PFSK-1 (cell line): ENCODE measurements around the gene HBA1.

Source experiments
- FOXP2 ChIP-seq: optimal IDR thresholded peaks from 2 replicates; pipeline ENCODE3; 2011; ENCODE audit warnings: borderline replicate concordance, control low read depth, inconsistent platforms; ENCODE audit not compliant: insufficient read depth; ENCODE audit errors: extremely low read length, extremely low read depth
- POLR2AphosphoS5 ChIP-seq: IDR thresholded peaks from 2 replicates; pipeline ENCODE4 v1.6.1; 2012; ENCODE audit warnings: low read depth, mild to moderate bottlenecking, control low read depth, low read length, moderate library complexity
- SIN3A ChIP-seq: IDR thresholded peaks from 2 replicates; pipeline ENCODE4 v1.6.1; 2012; ENCODE audit warnings: mild to moderate bottlenecking, low read length, moderate library complexity, borderline replicate concordance; ENCODE audit not compliant: insufficient read depth
- TAF1 ChIP-seq: IDR thresholded peaks from 2 replicates; pipeline ENCODE4 v1.6.1; 2012; ENCODE audit warnings: low read length, control low read depth, borderline replicate concordance; ENCODE audit not compliant: insufficient read depth
- TF ChIP-seq, protein P1 (sequence below), 2 experiments: IDR thresholded peaks; 2 replicates each; pipeline versions ENCODE4 v1.6.1 to v1.8.0; 2011 to 2012; ENCODE audit warnings: low read depth in 2 of 2, low read length in 2 of 2, control low read depth in 1 of 2, inconsistent platforms in 1 of 2, mild to moderate bottlenecking in 1 of 2, moderate library complexity in 1 of 2; ENCODE audit not compliant: insufficient read depth in 1 of 2

The HBA1 gene

DNA sequence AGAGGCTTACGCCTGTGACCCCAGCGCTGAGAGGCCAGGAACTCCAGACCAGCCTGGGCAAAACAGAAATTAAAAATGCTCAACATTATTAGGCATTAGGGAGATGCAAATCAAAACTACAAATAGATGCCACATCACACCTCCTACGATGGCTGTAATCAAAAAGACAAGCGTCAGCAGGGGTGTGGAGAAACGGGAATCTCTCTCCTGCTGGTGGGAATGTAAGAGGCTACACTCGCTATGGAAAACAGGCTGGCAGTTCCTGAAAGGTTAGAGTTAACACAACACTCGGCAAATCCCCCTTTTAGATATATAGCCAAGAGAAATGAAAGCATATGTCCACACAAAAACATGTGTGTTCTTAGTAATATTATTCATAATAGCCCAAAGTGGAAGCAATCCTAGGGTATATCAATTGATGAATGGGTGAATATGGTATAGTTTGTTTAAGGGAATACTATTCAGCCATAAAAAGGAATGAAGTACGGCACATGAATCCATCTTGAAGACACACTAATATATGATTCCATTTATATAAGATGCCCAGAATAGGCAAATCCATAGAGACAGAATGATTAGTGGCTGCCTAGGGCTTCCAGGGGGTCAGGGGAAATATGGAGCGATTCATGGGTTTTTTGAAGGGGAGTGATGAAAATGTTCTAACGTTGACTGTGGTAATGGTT, 36.2 kb upstream of the HBA1 start:
- TF ChIP-seq SIN3A (no peak), FOXP2 (no peak), TAF1 (no peak), POLR2AphosphoS5 (no peak)
- TF ChIP-seq, protein P1, sequence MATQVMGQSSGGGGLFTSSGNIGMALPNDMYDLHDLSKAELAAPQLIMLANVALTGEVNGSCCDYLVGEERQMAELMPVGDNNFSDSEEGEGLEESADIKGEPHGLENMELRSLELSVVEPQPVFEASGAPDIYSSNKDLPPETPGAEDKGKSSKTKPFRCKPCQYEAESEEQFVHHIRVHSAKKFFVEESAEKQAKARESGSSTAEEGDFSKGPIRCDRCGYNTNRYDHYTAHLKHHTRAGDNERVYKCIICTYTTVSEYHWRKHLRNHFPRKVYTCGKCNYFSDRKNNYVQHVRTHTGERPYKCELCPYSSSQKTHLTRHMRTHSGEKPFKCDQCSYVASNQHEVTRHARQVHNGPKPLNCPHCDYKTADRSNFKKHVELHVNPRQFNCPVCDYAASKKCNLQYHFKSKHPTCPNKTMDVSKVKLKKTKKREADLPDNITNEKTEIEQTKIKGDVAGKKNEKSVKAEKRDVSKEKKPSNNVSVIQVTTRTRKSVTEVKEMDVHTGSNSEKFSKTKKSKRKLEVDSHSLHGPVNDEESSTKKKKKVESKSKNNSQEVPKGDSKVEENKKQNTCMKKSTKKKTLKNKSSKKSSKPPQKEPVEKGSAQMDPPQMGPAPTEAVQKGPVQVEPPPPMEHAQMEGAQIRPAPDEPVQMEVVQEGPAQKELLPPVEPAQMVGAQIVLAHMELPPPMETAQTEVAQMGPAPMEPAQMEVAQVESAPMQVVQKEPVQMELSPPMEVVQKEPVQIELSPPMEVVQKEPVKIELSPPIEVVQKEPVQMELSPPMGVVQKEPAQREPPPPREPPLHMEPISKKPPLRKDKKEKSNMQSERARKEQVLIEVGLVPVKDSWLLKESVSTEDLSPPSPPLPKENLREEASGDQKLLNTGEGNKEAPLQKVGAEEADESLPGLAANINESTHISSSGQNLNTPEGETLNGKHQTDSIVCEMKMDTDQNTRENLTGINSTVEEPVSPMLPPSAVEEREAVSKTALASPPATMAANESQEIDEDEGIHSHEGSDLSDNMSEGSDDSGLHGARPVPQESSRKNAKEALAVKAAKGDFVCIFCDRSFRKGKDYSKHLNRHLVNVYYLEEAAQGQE (IDR thresholded peaks at IDR 0.05; ENCODE audit: insufficient read depth in 1 of 2, low read depth in 2 of 2, low read length in 2 of 2) = no peak

DNA sequence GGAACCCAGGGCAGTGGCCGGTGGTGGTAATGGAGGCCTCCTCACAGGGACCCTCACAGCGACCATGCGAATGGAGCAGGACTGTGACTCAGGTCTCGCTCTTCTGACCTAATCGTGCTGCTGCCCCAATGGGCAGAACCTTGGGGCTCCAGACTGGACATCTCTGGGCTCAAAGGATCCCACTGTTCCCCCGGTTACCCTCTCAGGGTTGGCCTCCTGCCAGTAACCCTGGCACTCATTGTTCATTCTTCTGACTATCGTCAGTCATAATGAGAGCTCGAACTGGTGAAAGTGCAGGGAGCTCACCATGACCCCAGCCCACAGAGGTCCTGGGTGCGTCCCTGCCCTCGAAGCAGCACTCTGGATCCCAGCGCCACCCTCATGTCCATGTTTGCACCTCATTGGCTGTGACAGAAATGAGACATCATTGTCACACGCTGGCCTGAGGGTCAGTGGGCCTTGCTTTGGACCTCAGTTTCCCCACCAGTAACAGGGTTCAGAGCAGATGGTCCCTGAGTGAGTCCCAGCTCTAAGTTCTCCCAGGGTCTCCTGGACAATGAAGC, 34.0 kb upstream of the HBA1 start:
- TF ChIP-seq FOXP2 (no peak), POLR2AphosphoS5 (no peak), SIN3A (no peak), TAF1 (no peak)
- TF ChIP-seq, protein P1 (IDR thresholded peaks at IDR 0.05; ENCODE audit: insufficient read depth in 1 of 2, low read depth in 2 of 2, low read length in 2 of 2) = no peak

DNA sequence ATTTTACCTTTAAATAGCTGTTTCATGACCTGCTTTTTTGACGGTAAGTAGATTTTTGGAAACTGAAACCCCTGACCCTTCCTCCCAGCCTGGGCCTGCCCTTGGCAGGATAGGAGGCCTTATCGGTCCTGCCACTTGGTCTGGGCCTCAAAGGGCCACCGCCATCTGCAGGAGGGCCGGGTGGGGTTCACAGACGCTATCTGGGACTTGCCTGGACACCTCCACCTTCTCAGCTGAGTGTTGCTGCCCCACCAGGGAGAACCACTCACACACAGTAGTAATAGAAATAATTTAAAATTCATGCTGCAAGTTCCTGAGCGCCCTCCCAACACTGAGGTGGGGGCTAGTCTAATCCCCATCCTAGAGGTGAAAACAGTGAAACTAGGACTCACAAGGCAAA, 33.4 kb upstream of the HBA1 start:
- TF ChIP-seq POLR2AphosphoS5 (no peak), FOXP2 (no peak), SIN3A (no peak), TAF1 (no peak)
- TF ChIP-seq, protein P1 (IDR thresholded peaks at IDR 0.05; ENCODE audit: insufficient read depth in 1 of 2, low read depth in 2 of 2, low read length in 2 of 2) = no peak

DNA sequence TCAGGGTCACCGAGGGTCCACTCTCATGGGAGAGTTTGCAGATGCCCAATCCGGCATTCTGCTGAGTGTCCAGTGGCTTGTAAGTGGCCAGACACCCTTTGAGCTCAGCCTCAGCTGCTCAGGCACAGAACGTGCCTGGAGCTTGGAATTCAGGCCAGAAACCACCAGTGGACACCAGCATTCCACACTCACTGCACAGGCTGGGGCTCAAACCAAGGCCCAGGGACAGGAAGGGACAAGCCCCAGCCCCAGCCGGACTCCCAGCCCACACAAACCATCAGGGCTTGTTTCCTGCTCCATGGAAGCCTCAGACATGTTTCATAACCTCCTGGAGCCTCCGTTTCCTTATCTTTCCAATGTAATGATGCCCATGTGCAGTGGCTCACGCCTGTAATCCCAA, 33.0 kb upstream of the HBA1 start:
- TF ChIP-seq SIN3A (no peak), FOXP2 (no peak), POLR2AphosphoS5 (no peak), TAF1 (no peak)
- TF ChIP-seq, protein P1 (IDR thresholded peaks at IDR 0.05; ENCODE audit: insufficient read depth in 1 of 2, low read depth in 2 of 2, low read length in 2 of 2) = no peak
